NCI-H82 (cell line): ENCODE measurements around the gene BCAR3.

Experiments
- DNase-seq: peaks from one replicate; lab custom pipeline; 2025; lab: John Stamatoyannopoulos, UW

BCAR3 gene

DNA sequence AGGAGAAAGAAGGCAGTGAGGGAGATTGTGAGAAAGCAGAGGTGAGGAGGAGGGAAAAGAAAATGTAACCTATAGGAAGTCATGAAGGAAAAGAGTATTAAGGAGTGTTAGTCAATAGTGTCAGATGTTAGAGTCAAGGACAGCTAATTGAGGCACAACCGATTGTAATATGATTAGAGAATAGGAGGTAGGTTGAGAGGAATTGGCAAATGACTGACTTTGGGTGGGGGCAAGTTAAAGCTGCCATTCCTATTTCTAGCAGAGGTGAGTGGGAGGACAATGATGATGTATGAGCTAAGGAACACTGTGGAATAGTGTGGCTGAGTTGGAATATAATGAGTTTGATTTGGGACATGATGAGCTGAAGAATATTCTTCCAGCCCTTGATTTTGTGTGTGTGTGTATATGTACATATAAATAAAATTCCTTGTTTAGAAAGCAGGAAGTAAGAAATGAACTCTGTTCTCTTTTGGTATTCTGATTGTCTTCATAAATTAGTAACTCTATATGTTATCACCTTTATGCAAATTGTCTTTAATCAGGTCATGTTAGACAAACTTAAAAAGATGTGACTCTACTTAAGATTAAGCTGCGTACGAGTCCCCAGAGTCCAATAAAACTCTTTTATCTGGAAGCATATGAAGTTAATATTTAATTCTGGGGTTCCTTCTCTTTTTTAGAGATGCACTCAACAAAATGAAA, 135.3 kb downstream of the BCAR3 start:
- DNase-seq = no peak

DNA sequence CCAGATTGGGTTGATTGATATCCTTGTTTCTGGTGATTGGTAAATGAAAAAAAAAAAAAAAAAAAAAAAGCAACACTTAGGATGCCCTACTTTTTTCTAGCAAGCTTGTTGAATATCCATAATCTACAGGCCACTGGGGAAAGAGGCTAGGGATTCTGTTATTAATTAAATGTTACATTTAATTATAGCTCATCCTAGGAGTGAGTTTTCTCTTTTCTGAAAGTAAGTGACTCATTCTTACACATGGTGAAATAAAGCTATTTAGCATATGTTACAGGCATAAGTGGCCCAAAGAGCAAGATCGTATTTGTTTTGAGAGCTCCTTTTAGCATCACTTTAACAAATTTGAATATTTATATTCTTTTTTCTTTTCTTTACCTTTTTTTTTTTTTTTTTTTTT, 139.2 kb downstream of the BCAR3 start:
- no peak for DNase-seq

DNA sequence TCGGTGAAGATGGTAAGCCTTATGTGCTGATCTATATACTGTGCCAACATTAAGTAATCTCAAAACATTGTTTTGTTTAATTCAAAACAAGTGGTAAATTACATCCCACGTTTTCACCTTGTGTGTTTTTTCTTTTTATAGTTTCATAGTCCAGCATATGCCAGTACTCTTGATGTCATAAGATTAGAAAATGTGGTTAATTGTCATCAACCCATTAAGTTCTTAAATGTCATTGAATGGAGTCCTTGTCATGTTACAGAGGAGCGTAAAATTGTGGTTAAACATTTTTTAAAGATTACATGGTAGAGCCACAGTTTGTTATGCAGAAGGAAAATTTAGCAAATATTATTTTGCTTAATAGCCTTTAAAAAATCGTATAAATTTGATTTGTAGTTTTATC, 140.6 kb downstream of the BCAR3 start:
- no peak for DNase-seq

DNA sequence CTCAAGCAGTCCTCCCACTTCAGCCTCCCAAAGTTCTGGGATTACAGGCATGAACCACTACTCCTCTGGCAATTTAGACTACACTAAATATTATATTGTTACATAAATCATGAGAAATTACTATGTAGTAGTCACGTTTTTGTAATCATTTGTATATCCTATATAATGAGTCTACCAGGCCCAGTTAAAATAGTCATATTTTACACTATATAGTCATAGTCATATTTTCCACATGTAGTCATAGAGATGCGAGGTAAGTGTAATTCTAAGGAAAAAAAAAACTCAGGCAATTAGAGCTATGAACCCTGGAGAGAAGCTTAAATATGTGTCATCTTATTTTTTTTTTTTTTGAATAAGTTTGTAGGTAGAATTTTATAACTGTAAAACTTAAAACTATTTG, 143.7 kb downstream of the BCAR3 start:
- DNase-seq = no peak

DNA sequence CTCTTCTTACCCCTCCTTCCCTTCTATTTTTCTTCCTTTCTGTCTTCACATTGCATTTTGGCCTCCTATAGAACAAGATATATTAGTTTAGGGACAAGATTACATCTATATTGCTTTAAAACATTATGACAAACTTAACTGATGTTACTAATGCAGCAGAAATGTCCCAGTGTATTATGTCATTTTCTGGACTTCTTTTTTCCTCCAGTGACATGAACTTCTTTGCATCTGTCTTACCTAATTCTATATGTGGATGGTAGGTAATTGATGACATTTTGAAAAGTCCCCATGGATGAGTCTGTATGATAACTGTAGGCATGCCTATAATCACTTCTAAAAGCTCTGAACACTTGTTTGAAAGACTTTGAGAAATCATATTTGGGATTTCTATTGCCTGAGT, 144.2 kb downstream of the BCAR3 start:
- DNase-seq = no peak

DNA sequence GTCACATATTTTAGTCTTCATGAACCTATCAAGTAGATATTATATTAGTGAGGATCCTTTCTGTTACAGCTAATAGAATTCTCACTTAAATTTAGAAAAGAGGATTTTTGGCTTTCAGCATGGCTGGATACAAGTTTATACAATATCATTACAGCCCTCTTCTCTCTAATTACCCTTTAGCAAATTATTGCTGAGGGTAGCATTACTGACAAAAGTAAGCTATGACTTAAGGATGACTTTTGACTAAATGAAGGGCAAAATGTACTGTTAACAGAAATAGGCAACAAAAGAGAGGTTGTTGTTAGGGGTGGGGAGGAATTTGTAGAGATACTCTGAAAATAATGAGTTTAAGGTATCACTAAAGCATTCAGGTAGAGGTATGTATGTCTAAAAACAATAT, 148.0 kb downstream of the BCAR3 start:
- no peak for DNase-seq

DNA sequence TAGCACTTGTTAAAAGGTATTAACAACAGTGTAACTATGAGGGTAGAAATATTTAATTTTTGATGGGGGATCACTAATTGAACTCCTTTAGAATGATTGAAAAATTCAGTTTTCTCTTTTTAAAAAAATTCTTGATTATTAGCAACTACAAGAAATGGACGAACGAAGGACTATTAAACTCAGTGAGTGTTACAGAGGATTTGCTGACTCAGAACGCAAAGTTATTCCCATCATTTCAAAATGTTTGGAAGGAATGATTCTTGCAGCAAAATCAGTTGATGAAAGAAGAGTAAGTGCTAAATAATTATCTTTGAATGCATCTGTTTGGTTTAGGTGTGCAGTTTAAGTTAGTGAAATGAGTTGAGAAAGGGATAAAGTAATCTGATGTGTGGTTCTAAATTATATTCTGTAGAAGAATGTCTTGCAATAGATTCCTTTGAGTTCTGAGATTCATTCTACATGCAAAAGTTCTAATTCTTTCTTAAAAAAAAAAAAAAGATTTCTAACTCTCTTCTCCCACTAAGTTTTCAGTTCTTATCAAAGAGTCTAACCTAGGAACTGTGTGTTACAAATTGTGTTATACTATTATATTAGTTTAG, 148.8 kb downstream of the BCAR3 start:
- no peak for DNase-seq

DNA sequence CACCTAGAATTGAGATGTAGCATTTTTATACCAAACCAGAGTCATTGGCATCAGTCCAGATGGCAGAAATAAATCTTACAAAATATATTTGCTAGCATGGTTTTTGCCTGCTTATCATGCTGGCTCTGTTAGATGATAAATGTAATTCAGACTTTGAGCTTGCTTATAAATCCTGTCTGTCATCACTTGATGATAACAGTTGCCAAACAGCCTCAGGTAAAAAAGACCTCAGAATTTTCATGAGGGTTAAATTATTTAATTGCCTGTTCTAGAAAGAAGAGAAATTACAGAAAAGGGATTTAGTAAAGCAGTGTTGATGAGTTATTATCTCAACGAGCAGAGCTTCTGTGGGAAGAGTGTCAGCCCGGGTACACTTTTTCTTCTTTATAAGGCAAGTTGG, 150.4 kb downstream of the BCAR3 start:
- DNase-seq = no peak

DNA sequence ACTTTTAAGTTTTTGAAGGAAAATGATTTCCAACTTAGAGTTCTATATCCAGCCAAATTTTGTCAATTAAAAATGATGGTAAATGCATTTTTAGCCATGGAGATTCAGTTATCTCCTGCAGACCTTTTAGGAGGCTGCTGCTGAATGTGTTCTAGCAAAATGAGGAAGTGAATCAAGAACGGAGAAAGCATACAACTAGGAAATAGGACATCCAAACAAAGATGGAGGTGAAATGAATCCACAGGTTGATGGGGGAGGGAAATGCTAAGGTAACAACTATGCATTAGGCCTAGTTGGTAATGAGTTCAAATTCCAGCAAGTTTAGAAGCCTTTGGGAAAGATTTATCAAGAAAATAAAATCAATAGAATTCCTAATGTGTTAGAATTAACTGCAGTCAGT, 153.2 kb downstream of the BCAR3 start:
- DNase-seq = no peak

DNA sequence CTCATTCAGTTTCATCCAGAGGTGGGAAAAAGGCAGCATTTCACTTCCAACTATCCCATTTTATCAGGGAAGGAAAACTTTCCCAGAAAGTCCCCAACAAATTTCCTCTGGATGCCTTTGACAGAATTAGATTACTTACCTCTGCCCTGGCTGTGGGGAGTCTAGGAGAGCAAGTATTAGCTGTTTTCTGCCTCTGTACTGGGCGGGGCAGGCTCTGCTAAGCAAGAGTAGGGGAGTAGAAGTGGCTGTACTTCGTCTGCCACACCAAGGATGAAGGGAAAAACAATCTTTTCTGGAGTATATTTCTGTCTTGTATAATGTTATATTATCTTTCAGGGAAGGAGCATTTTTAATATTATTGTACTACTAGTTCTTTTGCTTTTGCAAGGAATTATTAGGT, 155.2 kb downstream of the BCAR3 start:
- DNase-seq = no peak

DNA sequence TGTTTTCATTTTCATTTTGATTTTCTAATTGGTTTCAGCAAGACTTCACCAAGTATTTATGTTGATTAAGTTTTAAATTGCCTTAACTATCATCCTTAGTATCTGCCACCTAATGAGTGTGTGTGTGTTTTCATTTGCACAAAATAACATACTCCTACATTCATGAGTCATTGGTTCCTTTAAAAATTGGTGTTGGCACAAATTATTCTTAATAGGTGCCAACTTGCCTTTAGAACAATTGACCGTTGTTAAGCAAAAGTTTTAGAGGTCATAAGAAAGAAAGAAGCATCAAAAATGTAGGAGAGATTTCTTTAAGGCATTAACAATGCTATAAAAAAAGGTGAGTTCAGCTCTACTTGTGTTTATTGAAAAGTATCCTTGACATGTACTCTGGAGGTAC, 156.2 kb downstream of the BCAR3 start:
- DNase-seq = no peak

DNA sequence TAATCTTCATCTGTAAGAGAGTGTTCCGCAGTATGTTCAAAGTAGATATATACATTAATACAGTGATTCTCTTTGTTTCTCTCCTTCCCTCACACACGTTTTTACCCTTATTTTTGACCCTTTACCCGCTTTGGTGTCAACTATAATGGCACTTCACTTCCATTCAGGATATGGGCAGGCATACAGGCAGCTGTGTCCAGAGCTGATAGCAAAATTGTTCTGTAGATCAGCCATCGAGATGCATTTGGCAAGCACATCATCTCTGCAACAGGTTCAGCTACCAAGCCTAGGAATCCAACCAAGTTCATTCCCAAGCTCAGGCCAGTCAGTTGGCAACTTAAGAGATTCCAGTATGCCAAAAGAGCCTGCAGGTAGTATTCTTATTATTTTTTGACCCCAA, 158.9 kb downstream of the BCAR3 start:
- no peak for DNase-seq

DNA sequence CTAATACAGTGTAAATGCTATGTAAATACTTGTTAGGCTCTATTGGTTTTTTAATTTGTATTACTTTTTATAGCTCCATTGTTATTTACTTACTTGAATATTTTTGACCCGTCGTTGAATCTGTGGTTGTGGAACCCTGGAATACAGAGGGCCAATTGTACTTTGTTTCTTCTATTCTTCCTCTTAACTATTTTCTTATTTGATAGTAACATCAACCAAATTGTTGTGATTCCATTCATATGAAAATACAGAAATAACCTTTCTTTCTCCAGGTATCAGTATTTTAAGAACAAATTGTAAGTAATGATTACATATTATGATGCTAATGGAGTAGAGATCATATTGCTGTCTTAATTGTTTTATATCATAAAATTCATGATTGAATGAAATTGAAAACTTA, 160.0 kb downstream of the BCAR3 start:
- DNase-seq = no peak

DNA sequence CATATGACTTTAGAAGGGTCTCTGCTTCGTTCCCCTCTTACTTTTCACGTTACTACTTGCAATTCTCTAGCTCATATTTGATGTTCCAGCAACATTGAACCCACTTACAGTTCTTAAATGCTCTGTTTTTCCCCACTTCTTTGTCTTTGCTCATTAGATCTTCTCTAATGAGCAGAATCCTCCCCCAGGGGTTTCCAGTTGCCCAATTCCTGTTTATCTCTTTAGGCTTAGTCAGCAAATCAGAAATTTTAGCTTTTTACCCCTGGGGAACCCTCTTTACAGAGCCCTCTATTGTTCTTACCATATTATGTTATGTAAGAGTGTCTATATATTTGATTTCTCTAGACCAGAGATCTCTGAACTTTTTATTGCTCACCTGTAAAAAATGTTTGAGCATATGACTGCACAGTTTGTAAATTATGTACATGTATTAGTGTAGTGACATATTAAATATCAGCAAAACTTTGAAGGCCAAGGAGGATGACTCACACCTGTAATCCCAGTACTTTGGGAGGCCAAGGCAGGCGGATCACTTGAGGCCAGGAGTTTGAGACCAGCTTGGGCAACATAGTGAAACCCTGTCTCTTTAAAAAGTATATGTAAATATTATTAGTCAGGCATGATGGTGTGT, 162.3 kb downstream of the BCAR3 start:
- DNase-seq = no peak

DNA sequence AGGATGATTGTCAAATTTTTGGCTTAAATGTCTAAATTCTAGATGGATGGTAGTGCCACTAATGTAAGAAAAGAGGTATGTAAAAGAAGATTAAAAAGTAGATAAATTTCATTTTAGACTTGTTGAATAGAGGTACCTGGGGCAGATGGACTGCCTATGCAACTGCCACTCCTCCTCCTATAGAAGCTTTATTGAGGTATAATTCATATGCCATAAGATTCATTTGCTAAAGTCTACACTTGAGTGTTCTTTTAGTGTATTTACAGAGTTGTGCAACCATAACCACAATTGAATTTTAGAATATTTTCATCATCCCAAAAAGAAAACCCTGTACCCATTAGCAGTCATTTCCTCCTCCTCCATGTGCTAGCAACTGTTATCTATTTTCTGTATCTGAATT, 163.1 kb downstream of the BCAR3 start:
- no peak for DNase-seq

DNA sequence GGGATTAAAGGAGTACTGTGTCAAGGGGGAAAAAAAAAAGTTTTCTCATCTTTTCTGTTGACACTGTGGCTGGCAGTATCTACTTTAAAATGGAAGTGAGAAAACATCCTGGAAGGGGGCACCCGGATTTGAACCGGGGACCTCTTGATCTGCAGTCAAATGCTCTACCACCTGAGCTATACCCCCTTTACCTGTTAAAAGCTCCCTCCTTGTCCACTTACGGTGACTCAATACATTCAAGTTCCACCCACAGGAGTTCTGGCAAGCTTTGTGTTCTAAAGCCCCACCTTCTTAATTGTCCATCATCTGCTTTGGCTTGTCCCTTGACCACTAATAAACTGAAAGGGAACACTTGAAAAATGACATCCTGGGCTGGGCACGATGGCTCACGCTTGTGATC, 165.5 kb downstream of the BCAR3 start:
- peak; percentile 23 for DNase-seq
